AG10803 (cell line): ENCODE data around the gene SLC4A5.
A peak's percentile ranks its signal among the peaks of the same experiment; 100 is the strongest.

ENCODE experiments used
- DNase-seq: peaks from one replicate; pipeline ENCODE4 v3.0.0; 2010; ENCODE audit warnings: low read depth
- H3K4me3 ChIP-seq: 2 replicates; pipeline ENCODE4 v1.5.1; 2011; ENCODE audit warnings: mild to moderate bottlenecking, low read length, control low read depth
- TF ChIP-seq, protein P1 (sequence below): conservative IDR thresholded peaks from 2 replicates; pipeline ENCODE4 v1.5.1; 2011; ENCODE audit warnings: mild to moderate bottlenecking, low read length, control low read depth, inconsistent platforms

Gene SLC4A5

DNA sequence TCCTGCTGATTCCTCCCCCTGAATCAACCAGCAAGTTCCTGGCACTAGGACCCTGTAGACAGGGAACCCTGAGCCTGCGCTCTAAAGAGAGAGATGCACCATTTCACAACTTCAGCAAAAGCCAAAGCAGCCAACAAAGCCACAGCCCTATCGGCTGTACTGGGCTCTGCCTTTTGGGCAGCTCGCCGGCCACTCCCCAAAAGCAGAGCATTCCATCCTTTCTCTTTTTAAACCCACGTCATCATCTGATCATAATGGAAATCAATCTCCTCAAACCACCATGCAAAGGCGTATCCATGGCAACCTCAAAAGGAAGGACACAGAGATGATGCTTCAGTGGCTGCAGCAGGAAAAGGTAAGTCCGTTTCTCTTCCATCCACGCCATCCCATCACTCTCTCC is 42.2 kb upstream of the SLC4A5 start:
- H3K4me3 ChIP-seq, result no peak overlapping the region
- peak; percentile 26 for DNase-seq

DNA sequence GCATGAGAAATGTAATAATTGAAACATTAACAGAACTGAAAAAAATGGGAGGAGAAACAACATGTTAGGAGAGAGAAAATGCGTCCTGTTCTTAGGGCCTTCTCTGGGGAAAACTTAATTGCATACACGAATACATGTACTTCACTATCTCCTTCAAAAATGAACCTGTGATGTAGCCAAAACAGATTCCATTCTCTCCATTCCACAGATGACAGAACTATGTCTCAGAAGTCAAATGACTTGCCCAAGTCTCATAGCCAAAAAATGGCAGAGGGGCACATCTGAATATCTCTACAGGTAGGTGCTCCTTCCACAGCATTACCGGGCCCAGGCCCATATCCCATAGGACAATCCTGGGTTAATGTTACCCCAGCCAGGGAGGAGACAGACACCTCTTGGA is 40.8 kb upstream of the SLC4A5 start:
- peak; percentile 77 for DNase-seq
- TF ChIP-seq, protein P1, sequence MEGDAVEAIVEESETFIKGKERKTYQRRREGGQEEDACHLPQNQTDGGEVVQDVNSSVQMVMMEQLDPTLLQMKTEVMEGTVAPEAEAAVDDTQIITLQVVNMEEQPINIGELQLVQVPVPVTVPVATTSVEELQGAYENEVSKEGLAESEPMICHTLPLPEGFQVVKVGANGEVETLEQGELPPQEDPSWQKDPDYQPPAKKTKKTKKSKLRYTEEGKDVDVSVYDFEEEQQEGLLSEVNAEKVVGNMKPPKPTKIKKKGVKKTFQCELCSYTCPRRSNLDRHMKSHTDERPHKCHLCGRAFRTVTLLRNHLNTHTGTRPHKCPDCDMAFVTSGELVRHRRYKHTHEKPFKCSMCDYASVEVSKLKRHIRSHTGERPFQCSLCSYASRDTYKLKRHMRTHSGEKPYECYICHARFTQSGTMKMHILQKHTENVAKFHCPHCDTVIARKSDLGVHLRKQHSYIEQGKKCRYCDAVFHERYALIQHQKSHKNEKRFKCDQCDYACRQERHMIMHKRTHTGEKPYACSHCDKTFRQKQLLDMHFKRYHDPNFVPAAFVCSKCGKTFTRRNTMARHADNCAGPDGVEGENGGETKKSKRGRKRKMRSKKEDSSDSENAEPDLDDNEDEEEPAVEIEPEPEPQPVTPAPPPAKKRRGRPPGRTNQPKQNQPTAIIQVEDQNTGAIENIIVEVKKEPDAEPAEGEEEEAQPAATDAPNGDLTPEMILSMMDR, result no peak
- H3K4me3 ChIP-seq, result no peak overlapping the region

More for the DNA sequence above, 42.2 kb upstream of the SLC4A5 start:
- TF ChIP-seq, protein P1, result no peak

DNA sequence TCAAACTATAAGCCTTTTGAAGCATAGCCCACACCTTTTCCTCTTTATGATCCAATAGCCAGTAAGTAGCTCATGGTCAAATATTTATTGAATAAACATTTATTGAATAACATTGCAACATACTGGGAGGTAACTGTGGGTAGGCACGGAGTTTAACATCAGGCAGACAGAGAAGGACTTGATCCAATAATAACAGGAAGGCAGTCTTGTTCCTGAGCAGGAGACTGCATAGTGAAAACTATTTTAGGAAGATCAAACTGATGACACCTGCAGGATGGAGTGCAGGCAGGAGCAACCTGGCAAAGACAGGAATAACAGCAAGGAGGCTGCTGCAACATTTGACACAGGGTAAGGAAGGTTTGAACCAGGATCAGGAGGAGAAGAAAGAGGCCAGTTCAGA is 40.0 kb upstream of the SLC4A5 start:
- no peak overlapping the region for H3K4me3 ChIP-seq
- peak; percentile 77 for DNase-seq
- TF ChIP-seq, protein P1, result no peak

DNA sequence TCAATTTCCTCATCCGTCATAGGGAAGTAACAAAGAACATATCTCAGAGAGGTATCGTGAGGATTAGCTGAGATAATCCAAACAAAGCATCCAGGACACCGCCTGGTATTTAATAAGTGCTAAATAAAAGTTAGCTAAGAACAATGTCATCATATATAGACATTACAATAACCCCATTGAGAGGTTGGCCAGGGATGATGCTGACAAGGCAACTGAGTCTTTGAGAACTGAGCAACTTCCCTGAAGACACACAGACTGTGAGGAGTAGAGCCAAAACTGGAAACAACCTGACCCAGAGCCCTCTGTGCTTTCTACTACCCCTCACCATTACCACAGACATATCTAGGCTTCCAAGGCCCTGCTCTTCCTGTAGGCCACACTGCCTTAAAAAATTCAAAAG is 38.5 kb upstream of the SLC4A5 start:
- TF ChIP-seq, protein P1, result no peak
- no peak for DNase-seq

DNA sequence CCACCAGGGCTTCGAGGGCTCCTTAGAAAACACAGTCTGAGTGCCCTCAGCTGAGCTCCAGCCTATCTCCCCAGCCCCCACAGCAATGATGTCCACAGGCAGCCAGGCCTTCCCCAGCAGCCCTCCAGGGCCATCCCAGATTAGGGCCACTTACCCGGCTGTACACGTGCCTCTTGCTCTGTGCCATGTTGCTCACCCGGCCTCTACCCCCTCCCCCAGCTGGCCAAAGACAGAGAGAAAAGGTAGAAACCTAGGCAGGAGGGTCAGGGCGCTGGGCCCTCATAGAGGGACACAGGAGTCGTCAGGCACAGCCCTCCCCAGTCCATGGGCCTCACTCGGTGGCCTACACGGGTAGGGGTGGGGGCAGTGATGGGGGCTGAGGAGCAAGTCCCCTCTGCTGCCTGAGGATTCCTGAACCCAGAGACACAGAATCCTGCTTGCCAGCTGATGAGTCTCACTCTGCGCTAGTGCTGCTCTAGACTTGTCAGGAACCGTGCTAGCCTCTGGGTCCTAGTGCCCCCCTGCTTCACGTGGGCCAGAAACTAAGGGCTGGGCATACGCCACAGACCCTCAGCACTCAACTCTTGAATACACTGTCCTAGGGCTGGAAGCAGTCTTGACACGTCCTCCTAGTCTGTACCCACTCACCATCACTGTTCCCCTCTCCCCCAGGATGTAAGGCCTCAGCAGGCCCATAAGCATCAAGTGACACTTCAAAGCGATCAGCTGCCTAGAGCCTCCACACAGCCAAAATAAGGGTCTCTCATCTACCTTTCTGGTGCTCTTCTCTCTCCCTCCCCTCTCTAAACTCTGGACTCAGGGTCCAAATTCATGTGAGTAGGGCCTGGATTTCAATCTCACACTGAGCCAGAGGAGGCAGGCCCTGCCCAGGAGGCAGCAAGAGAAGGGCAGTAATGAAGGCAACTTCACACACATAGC is 36.9 kb upstream of the SLC4A5 start, which contains the start of gene DCTN1:
Gene DCTN1, minus strand, starts transcription at position 461 of the 939 bp plus-strand sequence. Its CDS starts 274 bp downstream, at position 187.
- TF ChIP-seq, protein P1, result no peak
- DNase-seq, result peak; percentile 74

More for the DNA sequence above, 38.5 kb upstream of the SLC4A5 start:
- H3K4me3 ChIP-seq, result no peak overlapping the region

DNA sequence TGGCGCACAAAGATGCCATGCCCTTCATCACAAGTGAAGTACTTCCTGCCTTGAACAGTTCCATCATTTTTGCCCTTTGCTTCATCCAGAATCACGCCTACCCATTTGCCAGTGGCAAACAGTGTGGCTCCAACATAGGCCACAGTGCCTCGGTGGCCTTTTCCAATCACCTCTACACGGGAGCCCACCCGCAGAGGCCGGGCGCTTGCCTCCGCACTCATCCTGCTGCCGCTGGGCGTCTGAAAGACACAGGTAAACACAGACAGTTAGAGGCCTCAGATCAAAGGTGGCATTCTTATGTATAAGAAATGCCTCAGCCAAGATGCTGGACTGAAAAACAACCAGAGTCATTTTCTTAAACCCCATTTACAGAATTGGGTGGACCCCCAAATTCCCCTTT is 34.8 kb upstream of the SLC4A5 start:
- DNase-seq, result no peak
- TF ChIP-seq, protein P1, result no peak
- H3K4me3 ChIP-seq, result no peak overlapping the region

More for the DNA sequence above, 36.9 kb upstream of the SLC4A5 start, which contains the start of gene DCTN1:
- peak within 1 kb of the TSS; percentile 71 for H3K4me3 ChIP-seq

DNA sequence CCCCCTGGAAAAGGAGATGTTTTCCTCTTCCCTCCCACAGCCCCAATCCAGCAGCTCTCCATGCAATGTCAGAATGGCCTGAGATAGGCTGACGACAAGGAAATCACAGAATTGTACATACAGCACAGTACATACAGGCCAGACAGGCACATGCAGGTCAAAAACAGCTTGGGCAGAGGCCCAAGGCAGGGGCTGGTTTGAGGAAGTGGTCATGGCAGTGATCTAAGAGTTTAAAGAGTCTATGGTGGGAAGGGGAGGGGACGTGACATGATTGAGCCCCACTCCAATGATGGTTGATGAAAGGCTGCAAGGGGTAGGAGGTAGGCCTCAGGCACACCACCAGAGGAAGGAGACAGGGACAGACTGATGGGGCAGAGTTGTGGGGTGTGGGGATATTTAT is 32.6 kb upstream of the SLC4A5 start:
- no peak overlapping the region for H3K4me3 ChIP-seq
- no peak for DNase-seq
- TF ChIP-seq, protein P1, result no peak
